Vagina (tissue), 2 donors: ENCODE results near the gene SOD3. TPM values are rescaled to one million over a fixed set of nuclear protein-coding genes. Genes with fewer than 3 reads are reported as not detected.

Experiments
- DNase-seq, 2 donors: peaks; one replicate each; pipeline ENCODE4 v3.0.0-alpha.2; 2017; ENCODE audit errors: extremely low spot score in 2 of 2
- H3K27ac ChIP-seq: fragments of 200-600 bp; sonication (generic); one replicate; pipeline ENCODE4 v1.5.1; 2019
- H3K27me3 ChIP-seq: fragments of 200-600 bp; sonication (generic); one replicate; pipeline ENCODE4 v1.5.1; 2019
- H3K36me3 ChIP-seq, 2 donors: fragments of 200-600 bp; sonication (generic); one replicate each; pipeline ENCODE4 v1.5.1; 2017 to 2019
- H3K4me1 ChIP-seq: fragments of 200-600 bp; sonication (generic); one replicate; pipeline ENCODE4 v1.5.1; 2019
- H3K4me3 ChIP-seq, 2 donors: fragments of 200-600 bp; sonication (generic); 1 replicate in 1 of 2; 2 replicates in 1 of 2; pipeline ENCODE4 v1.5.1; 2016 to 2019
- H3K9me3 ChIP-seq: fragments of 200-600 bp; sonication (generic); one replicate; pipeline ENCODE4 v1.5.1; 2019
- POLR2A ChIP-seq, 2 donors: fragments of 450-650 bp; IDR thresholded peaks; one replicate each; pipeline ENCODE4 v1.6.1; 2017; ENCODE audit warnings: antibody characterized with exemption in 2 of 2, mild to moderate bottlenecking in 2 of 2, moderate library complexity in 2 of 2
- POLR2AphosphoS5 ChIP-seq, 2 donors: sonication (generic); formaldehyde crosslinking; IDR thresholded peaks; one replicate each; pipeline ENCODE4 v1.9.0; 2017; ENCODE audit warnings: antibody characterized with exemption in 2 of 2, mild to moderate bottlenecking in 2 of 2, low read depth in 1 of 2; ENCODE audit not compliant: insufficient read depth in 1 of 2
- intact Hi-C: fragments of 100-400 bp; cut with DNase I; formaldehyde crosslinking; loops from one replicate; pipeline ENCODE4 v1.15.1; 2023
- total RNA-seq: library from RNA; depleted of rRNA; stranded (reverse); fragments of >200 nt; gene quantifications from one replicate; pipeline ENCODE4 v1.2.3, GENCODE V29; 2016
- TF ChIP-seq, protein P1 (sequence below), 3 experiments: fragments of 450-650 bp in 2 of 3; fragments of 200-600 bp in 1 of 3; sonication (generic) in 1 of 3; IDR thresholded peaks; one replicate each; pipeline ENCODE4 v1.5.1; 2017 to 2019; ENCODE audit warnings: antibody characterized with exemption in 3 of 3, mild to moderate bottlenecking in 2 of 3, moderate library complexity in 2 of 3

The SOD3 gene
- total RNA-seq, 1 donor from 2014 or later: 280 TPM

DNA sequence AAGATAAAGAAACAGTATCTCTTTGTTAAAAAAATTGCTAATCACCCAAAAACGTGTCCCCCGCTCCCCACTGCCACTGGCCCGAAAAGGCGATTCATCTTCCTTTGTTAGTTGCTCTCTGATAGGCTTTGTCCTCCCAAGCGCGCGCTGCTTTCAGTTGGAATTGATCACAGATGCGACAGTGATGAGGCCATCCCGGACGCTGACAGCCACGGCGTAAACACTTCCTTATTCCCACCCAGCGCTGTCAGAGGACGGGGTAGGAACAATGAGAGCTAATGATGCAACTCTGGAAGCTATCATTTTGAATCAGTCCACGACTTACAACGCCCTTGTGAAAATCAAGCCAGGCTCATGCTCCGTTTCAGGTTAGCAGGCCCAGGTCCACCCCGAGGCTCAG is 21.4 kb downstream of the SOD3 start:
- no peaks in the 10 kb centered on the region for H3K27me3 ChIP-seq
- H3K4me1 ChIP-seq: no peaks in the 10 kb centered on the region
- H3K9me3 ChIP-seq: no peaks in the 10 kb centered on the region
- peaks cover 0 to 19% of the 10 kb centered on the region in 2 donors for H3K36me3 ChIP-seq
- no peak overlapping the region for H3K27ac ChIP-seq
- no peak overlapping the region for H3K4me3 ChIP-seq
- DNase-seq: peak in 1 of 2 donors; percentile 40
- intact Hi-C loops: no loop called here
- TF ChIP-seq POLR2AphosphoS5 (IDR thresholded peaks at IDR 0.05; ENCODE audit: insufficient read depth in 1 of 2, low read depth in 1 of 2) (no peak), POLR2A (IDR thresholded peaks at IDR 0.05) (no peak)
- TF ChIP-seq, protein P1, sequence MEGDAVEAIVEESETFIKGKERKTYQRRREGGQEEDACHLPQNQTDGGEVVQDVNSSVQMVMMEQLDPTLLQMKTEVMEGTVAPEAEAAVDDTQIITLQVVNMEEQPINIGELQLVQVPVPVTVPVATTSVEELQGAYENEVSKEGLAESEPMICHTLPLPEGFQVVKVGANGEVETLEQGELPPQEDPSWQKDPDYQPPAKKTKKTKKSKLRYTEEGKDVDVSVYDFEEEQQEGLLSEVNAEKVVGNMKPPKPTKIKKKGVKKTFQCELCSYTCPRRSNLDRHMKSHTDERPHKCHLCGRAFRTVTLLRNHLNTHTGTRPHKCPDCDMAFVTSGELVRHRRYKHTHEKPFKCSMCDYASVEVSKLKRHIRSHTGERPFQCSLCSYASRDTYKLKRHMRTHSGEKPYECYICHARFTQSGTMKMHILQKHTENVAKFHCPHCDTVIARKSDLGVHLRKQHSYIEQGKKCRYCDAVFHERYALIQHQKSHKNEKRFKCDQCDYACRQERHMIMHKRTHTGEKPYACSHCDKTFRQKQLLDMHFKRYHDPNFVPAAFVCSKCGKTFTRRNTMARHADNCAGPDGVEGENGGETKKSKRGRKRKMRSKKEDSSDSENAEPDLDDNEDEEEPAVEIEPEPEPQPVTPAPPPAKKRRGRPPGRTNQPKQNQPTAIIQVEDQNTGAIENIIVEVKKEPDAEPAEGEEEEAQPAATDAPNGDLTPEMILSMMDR (IDR thresholded peaks at IDR 0.05): no peak

DNA sequence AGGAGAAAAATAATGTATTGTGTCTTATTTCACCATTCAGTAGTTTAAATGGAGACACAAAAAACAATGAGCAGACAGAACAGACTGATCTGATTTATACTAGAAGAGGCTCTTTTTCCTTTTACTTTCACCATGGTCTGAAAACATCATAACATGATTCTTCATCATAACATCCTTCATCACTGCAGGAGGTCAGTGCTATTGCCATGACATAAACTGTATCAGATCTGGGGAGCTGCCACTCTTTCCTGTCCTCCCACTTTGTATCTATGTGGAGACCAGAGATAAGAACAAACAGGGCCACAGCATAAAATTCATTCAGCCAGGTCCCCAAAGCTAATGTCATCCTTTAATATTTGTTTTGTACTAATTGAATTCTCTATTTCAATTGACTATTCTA is 25.2 kb downstream of the SOD3 start:
- Histone ChIP-seq H3K27me3 (no peaks in the 10 kb centered on the region), H3K4me3 (no peak overlapping the region), H3K27ac (no peak overlapping the region), H3K36me3 (peaks cover 0 to 19% of the 10 kb centered on the region in 2 donors), H3K4me1 (no peaks in the 10 kb centered on the region), H3K9me3 (no peaks in the 10 kb centered on the region)
- TF ChIP-seq POLR2A (IDR thresholded peaks at IDR 0.05) (no peak), POLR2AphosphoS5 (IDR thresholded peaks at IDR 0.05; ENCODE audit: insufficient read depth in 1 of 2, low read depth in 1 of 2) (no peak)
- TF ChIP-seq, protein P1 (IDR thresholded peaks at IDR 0.05): no peak
- no peak for DNase-seq
- intact Hi-C loops: no loop called here

DNA sequence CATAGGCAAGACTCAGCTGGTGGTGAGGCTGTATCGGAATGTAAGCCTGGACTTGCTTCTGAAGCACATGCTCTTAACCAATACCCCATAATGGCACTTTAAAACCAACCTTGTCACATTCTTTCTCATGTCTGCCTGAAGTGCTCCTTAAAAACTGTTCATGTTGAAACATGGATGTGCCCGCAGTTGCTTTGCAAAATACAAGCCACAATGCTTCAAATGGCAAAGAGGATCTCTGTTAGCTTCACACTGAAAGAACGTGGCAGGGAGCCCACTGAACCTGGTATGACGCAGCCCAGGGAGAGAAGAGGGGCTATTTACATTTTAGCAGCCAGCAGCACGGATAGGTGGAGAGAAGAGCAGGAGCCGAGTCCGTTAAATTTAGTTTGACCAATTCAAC is 29.3 kb downstream of the SOD3 start:
- Histone ChIP-seq H3K4me1 (no peaks in the 10 kb centered on the region), H3K27me3 (no peaks in the 10 kb centered on the region), H3K36me3 (peaks cover 0 to under 1% of the 10 kb centered on the region in 2 donors), H3K27ac (no peak overlapping the region), H3K4me3 (no peak overlapping the region), H3K9me3 (no peaks in the 10 kb centered on the region)
- DNase-seq: peak in 1 of 2 donors; percentile 54
- TF ChIP-seq POLR2A (IDR thresholded peaks at IDR 0.05): no peak
- no peak for TF ChIP-seq POLR2AphosphoS5 (IDR thresholded peaks at IDR 0.05; ENCODE audit: insufficient read depth in 1 of 2, low read depth in 1 of 2)
- TF ChIP-seq, protein P1 (IDR thresholded peaks at IDR 0.05): no peak
- intact Hi-C loops: no loop called here

DNA sequence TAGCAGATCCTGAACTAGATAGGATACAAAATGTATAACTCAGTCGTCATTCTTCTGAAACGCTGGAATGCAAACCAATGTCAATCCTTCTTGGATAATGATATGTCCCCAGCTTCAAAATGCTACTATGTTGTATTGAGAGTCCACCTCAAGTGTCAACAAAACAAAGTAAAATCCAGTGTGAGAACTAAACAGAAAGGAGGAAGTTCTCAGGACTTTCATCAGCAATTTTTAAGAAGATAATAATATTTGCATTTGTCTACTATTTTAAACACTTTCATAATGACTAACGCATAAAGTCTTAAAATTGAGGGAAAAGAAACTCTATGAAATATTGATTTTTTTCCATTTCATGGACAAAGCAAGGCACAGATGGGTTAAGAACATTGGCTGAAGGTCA is 36.3 kb downstream of the SOD3 start:
- intact Hi-C loops: no loop called here
- Histone ChIP-seq H3K9me3 (no peaks in the 10 kb centered on the region), H3K4me3 (no peak overlapping the region), H3K27ac (no peak overlapping the region), H3K27me3 (no peaks in the 10 kb centered on the region), H3K36me3 (peaks cover 0 to 19% of the 10 kb centered on the region in 2 donors), H3K4me1 (no peaks in the 10 kb centered on the region)
- DNase-seq: no peak
- TF ChIP-seq POLR2AphosphoS5 (IDR thresholded peaks at IDR 0.05; ENCODE audit: insufficient read depth in 1 of 2, low read depth in 1 of 2): no peak
- no peak for TF ChIP-seq POLR2A (IDR thresholded peaks at IDR 0.05)
- TF ChIP-seq, protein P1 (IDR thresholded peaks at IDR 0.05): no peak

DNA sequence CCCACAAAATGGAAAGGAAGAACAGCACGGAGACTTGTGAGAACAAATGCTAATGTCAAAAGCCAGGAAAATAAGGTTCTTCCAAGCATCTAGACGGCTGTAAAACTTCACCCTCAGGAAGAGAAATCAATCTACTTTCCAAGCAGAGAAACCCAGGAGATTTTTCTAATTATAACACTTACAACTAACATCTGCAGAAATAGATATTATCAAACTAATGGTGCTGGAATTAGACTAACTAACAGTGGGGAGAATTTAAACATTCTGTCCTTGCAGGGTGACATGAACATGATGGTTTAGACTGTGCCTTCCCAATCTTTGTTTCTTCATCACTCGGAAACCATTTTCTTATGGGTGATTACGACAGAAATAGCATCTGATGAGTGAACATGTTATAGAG is 40.3 kb downstream of the SOD3 start:
- no peak for DNase-seq
- intact Hi-C loops: no loop called here
- H3K27me3 ChIP-seq: no peaks in the 10 kb centered on the region
- peaks cover 0 to 14% of the 10 kb centered on the region in 2 donors for H3K36me3 ChIP-seq
- peaks cover 3% of the 10 kb centered on the region for H3K4me1 ChIP-seq
- no peak overlapping the region for H3K4me3 ChIP-seq
- H3K9me3 ChIP-seq: no peaks in the 10 kb centered on the region
- TF ChIP-seq POLR2A (IDR thresholded peaks at IDR 0.05) (no peak), POLR2AphosphoS5 (IDR thresholded peaks at IDR 0.05; ENCODE audit: insufficient read depth in 1 of 2, low read depth in 1 of 2) (no peak)
- TF ChIP-seq, protein P1 (IDR thresholded peaks at IDR 0.05): no peak
- H3K27ac ChIP-seq: no peak overlapping the region
